Mucosa of descending colon (tissue), 3 donors: Measurements from ENCODE around the gene RUNDC3A. TPM values are rescaled to one million over a fixed set of nuclear protein-coding genes. Genes with fewer than 3 reads are reported as not detected.
A peak's percentile ranks its signal among the peaks of the same experiment; 100 is the strongest.
"Not testable (repeated sequence)": the region's sequence is repeated elsewhere in the genome, so short reads cannot be mapped to it uniquely, and the experiment has no call there.

Source experiments
- ATAC-seq: fragments of 200-7000 bp; cut with Tn5 transposase; one replicate; pipeline ENCODE4 v1.9.1; 2020; ENCODE audit warnings: mild to moderate bottlenecking, moderate library complexity
- DNase-seq, 3 donors: peaks; one replicate each; pipeline ENCODE4 v3.0.0-alpha.2; 2020
- H3K36me3 ChIP-seq: fragments of 200-600 bp; one replicate; pipeline ENCODE4 v1.8.0; 2021; ENCODE audit warnings: low read depth, mild to moderate bottlenecking
- H3K4me1 ChIP-seq: fragments of 200-600 bp; one replicate; pipeline ENCODE4 v1.8.0; 2021; ENCODE audit warnings: low read depth, mild to moderate bottlenecking
- H3K4me3 ChIP-seq: fragments of 200-600 bp; one replicate; pipeline ENCODE4 v1.8.0; 2021; ENCODE audit warnings: mild to moderate bottlenecking
- H3K9me3 ChIP-seq: fragments of 200-600 bp; one replicate; pipeline ENCODE4 v1.8.0; 2021; ENCODE audit warnings: mild to moderate bottlenecking
- CTCF ChIP-seq: fragments of 200-600 bp; IDR thresholded peaks from one replicate; pipeline ENCODE4 v1.8.0; 2022; ENCODE audit warnings: antibody characterized with exemption, mild to moderate bottlenecking
- intact Hi-C, 2 donors: fragments of 100-400 bp; cut with DNase I in 1 of 2; cut with micrococcal nuclease in 1 of 2; formaldehyde crosslinking; loops; one replicate each; pipeline versions ENCODE4 v1.11.0 to v1.11.1; 2022; cut with DNase I, micrococcal nuclease
- total RNA-seq, 3 donors: library from RNA; stranded (reverse); fragmentation: NEBNext Ultra II Directional in 2 of 3; extraction: Animal tissue kit (Norgen Biotek cat#: 25700) in 2 of 3; gene quantifications; one replicate each; pipeline versions ENCODE4 v1.2.1 to v1.2.4, GENCODE V29; 2021 to 2023
- donor health status: DM: no; HTN: no; CAD: no; lungs with moderate emphysema.
- donor health status: DM: no; HTN: no; CAD: no.
- donor health status: DM: no; HTN: yes; CAD: no.

RUNDC3A gene
- total RNA-seq, 3 donors from 2014 or later: 0.34 to 3.7 (median 1.4) TPM

DNA sequence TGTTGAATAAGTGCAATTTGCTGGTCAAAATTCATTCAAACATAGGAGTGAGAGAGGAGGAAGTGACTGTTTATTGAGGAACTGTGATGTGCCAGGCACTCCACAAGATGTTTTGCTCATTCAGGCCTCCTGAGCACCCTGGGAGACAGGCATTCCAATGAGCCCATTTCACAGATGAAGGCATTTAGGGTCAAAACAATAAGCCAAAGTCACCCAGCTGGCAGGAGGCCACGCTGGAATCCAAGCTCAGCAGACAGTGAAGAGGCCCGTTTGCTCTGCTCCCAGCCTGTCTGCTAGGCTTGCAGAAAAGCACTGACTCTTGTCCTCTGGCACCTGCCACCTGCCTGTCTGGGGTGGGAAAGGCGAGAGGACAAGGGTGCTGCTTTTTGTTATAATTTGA is 26.3 kb downstream of the RUNDC3A start:
- intact Hi-C loops: loop anchor here in 1 of 2 donors (10.0 kb wide), 1 partner anchor 120 kb away; the partner anchor contains the start of gene UBTF
- DNase-seq: no peak
- no peaks in the 10 kb centered on the region for H3K4me1 ChIP-seq
- H3K9me3 ChIP-seq: no peaks in the 10 kb centered on the region
- H3K36me3 ChIP-seq: no peaks in the 10 kb centered on the region
- no peak for TF ChIP-seq CTCF
- ATAC-seq: no peak
- no peak overlapping the region for H3K4me3 ChIP-seq

GRCh38 chr17:44335564-44335963 is 27.2 kb downstream of the RUNDC3A start:
- TF ChIP-seq CTCF: no peak
- intact Hi-C loops: loop anchor here in 1 of 2 donors (10.0 kb wide), 1 partner anchor 121 kb away; the partner anchor contains the start of gene UBTF
- H3K4me3 ChIP-seq: no peak overlapping the region
- ATAC-seq: no peak
- H3K36me3 ChIP-seq: no peaks in the 10 kb centered on the region
- no peaks in the 10 kb centered on the region for H3K9me3 ChIP-seq
- H3K4me1 ChIP-seq: no peaks in the 10 kb centered on the region
- DNase-seq: no peak

DNA sequence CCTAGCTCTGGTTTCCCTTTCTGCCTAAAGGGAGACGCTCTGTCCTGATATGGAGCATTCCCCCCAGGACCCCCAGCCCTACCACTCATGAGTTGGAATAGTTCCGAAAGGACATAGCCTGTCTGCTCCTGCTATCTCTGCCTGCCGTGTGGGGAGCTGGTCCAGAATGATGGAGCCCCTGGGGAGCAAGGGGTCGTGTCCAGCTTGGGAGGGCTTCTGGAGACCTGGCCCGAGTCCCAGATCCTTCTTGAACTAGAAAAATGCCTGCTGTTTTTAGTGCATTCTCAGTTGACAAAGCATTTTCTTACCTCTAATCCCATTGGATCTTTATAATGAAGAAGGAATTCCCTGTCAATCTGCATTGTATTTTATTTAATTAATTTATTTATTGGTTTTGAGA is 27.6 kb downstream of the RUNDC3A start:
- no peak overlapping the region for H3K4me3 ChIP-seq
- no peaks in the 10 kb centered on the region for H3K9me3 ChIP-seq
- ATAC-seq: no peak
- intact Hi-C loops: loop anchor here in 1 of 2 donors (10.0 kb wide), 1 partner anchor 121 kb away; the partner anchor contains the start of gene UBTF
- DNase-seq: no peak
- H3K36me3 ChIP-seq: no peaks in the 10 kb centered on the region
- H3K4me1 ChIP-seq: no peaks in the 10 kb centered on the region
- no peak for TF ChIP-seq CTCF

- intact Hi-C loops: loop anchor here in 1 of 2 donors (10.0 kb wide), 1 partner anchor 124 kb away; the partner anchor contains the start of gene UBTF
- no peak for TF ChIP-seq CTCF
Measured at GRCh38 chr17:44338702-44339101, 30.3 kb downstream of the RUNDC3A start.

GRCh38 chr17:44340553-44340952 is 32.2 kb downstream of the RUNDC3A start:
- ATAC-seq, intact Hi-C loops, H3K9me3 ChIP-seq, H3K4me1 ChIP-seq, DNase-seq, H3K4me3 ChIP-seq, H3K36me3 ChIP-seq: not testable (repeated sequence)

More at GRCh38 chr17:44338702-44339101, 30.3 kb downstream of the RUNDC3A start:
- H3K36me3 ChIP-seq: no peaks in the 10 kb centered on the region
- no peak overlapping the region for H3K4me3 ChIP-seq
- no peaks in the 10 kb centered on the region for H3K9me3 ChIP-seq
- peak; percentile 37 for ATAC-seq
- no peak for DNase-seq
- H3K4me1 ChIP-seq: no peaks in the 10 kb centered on the region

- H3K4me1 ChIP-seq: peaks cover 22% of the 10 kb centered on the region
- H3K4me3 ChIP-seq: no peak overlapping the region
- ATAC-seq: no peak
- no peaks in the 10 kb centered on the region for H3K9me3 ChIP-seq
- no peak for TF ChIP-seq CTCF
- no peak for DNase-seq
- intact Hi-C loops: no loop called here
- no peaks in the 10 kb centered on the region for H3K36me3 ChIP-seq
Measured at GRCh38 chr17:44343510-44344209, 35.3 kb downstream of the RUNDC3A start.
